Measurements from ENCODE around the gene UBE2D2.

Gene UBE2D2

GRCh38 chr5:139654871-139655491 lies 93.8 kb downstream of the UBE2D2 start:
- no peak for TF ChIP-seq ZNF70 (CRISPR knock-in tag; IDR thresholded peaks at IDR 0.05)
- no peak for TF ChIP-seq RARB (CRISPR knock-in tag; IDR thresholded peaks at IDR 0.05)
- TF ChIP-seq, protein P1, sequence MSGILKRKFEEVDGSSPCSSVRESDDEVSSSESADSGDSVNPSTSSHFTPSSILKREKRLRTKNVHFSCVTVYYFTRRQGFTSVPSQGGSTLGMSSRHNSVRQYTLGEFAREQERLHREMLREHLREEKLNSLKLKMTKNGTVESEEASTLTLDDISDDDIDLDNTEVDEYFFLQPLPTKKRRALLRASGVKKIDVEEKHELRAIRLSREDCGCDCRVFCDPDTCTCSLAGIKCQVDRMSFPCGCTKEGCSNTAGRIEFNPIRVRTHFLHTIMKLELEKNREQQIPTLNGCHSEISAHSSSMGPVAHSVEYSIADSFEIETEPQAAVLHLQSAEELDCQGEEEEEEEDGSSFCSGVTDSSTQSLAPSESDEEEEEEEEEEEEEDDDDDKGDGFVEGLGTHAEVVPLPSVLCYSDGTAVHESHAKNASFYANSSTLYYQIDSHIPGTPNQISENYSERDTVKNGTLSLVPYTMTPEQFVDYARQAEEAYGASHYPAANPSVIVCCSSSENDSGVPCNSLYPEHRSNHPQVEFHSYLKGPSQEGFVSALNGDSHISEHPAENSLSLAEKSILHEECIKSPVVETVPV (CRISPR knock-in tag; IDR thresholded peaks at IDR 0.05), result no peak
- no peak for TF ChIP-seq ZFP30 (CRISPR knock-in tag; IDR thresholded peaks at IDR 0.05)
- TF ChIP-seq, protein P2, sequence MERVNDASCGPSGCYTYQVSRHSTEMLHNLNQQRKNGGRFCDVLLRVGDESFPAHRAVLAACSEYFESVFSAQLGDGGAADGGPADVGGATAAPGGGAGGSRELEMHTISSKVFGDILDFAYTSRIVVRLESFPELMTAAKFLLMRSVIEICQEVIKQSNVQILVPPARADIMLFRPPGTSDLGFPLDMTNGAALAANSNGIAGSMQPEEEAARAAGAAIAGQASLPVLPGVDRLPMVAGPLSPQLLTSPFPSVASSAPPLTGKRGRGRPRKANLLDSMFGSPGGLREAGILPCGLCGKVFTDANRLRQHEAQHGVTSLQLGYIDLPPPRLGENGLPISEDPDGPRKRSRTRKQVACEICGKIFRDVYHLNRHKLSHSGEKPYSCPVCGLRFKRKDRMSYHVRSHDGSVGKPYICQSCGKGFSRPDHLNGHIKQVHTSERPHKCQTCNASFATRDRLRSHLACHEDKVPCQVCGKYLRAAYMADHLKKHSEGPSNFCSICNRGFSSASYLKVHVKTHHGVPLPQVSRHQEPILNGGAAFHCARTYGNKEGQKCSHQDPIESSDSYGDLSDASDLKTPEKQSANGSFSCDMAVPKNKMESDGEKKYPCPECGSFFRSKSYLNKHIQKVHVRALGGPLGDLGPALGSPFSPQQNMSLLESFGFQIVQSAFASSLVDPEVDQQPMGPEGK (CRISPR knock-in tag; IDR thresholded peaks at IDR 0.05; ENCODE audit: borderline replicate concordance), result no peak
- TF ChIP-seq, protein P3, sequence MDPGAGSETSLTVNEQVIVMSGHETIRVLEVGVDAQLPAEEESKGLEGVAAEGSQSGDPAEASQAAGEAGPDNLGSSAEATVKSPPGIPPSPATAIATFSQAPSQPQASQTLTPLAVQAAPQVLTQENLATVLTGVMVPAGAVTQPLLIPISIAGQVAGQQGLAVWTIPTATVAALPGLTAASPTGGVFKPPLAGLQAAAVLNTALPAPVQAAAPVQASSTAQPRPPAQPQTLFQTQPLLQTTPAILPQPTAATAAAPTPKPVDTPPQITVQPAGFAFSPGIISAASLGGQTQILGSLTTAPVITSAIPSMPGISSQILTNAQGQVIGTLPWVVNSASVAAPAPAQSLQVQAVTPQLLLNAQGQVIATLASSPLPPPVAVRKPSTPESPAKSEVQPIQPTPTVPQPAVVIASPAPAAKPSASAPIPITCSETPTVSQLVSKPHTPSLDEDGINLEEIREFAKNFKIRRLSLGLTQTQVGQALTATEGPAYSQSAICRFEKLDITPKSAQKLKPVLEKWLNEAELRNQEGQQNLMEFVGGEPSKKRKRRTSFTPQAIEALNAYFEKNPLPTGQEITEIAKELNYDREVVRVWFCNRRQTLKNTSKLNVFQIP (CRISPR knock-in tag; IDR thresholded peaks at IDR 0.05; ENCODE audit: borderline replicate concordance, low read depth), result no peak
- no peak for TF ChIP-seq PPARA (CRISPR knock-in tag; IDR thresholded peaks at IDR 0.05; ENCODE audit: borderline replicate concordance)
- no peak for ATAC-seq

GRCh38 chr5:139655727-139656271 lies 94.7 kb downstream of the UBE2D2 start:
- ATAC-seq, result peak; percentile 14
- TF ChIP-seq ZFP3 (CRISPR knock-in tag; IDR thresholded peaks at IDR 0.05) (0 out of 2 replicates have a peak, but pooled peaks have one; percentile 22), CSDC2 (CRISPR knock-in tag; IDR thresholded peaks at IDR 0.05) (no peak), GLIS3 (CRISPR knock-in tag; IDR thresholded peaks at IDR 0.05) (no peak), RARB (CRISPR knock-in tag; IDR thresholded peaks at IDR 0.05) (no peak), SNAI2 (CRISPR knock-in tag; IDR thresholded peaks at IDR 0.05) (no peak), PPARA (CRISPR knock-in tag; IDR thresholded peaks at IDR 0.05; ENCODE audit: borderline replicate concordance) (no peak), ZC3H10 (CRISPR knock-in tag; IDR thresholded peaks at IDR 0.05) (no peak)
- TF ChIP-seq, protein P1 (CRISPR knock-in tag; IDR thresholded peaks at IDR 0.05), result no peak
- TF ChIP-seq, protein P2 (CRISPR knock-in tag; IDR thresholded peaks at IDR 0.05; ENCODE audit: borderline replicate concordance), result peak; percentile 35; the same call in 1 of the 2 replicates

DNA sequence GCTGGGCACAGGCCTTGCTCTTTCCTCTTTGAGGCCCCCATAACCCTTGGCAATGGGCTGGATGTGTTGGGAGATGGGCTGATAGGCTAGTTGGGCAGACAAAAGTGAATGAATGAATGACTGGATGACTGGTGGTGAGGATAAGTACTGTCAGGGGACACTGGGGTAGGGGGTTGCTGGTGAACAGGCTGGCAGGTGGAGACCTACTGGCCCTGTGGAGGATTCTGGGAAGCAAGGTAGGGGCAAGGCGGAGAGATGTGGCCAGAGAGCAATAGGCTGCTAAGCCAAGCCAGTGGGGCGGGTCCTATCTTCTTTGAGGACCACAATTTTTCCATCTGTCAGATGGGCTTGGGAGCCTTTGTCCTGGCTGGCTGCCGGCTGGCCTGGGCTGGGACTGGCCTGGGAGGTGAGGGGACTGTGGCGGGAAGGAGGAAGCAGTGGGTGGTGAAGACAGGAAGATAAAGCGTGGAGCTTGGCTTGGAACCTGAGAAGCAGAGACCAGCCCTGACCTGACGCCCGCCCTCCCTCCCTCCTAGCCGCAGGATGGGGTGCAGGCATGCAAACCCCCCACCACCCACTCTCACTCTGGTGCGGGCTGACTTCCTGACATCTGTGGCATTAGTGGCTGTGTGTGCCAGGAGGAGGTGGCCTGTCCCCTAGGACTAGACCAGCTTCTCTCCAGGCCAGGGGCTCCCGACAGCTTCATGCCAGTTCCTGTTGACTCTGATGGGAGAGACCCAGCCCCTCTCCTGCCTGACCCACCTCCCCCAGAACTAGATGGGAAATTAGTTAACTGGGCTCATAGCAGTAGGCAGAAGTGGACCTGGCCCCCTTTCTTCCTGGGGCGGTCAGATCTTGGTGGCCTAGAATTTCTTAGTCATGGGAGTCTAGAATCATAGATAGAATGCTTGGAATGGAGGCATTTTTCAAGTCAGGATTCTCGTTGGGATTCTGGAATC lies 96.5 kb downstream of the UBE2D2 start:
- no peak; the same call in 2 of the 3 replicates for ATAC-seq
- TF ChIP-seq, protein P3 (CRISPR knock-in tag; IDR thresholded peaks at IDR 0.05; ENCODE audit: borderline replicate concordance, low read depth), result no peak
- TF ChIP-seq, protein P4, sequence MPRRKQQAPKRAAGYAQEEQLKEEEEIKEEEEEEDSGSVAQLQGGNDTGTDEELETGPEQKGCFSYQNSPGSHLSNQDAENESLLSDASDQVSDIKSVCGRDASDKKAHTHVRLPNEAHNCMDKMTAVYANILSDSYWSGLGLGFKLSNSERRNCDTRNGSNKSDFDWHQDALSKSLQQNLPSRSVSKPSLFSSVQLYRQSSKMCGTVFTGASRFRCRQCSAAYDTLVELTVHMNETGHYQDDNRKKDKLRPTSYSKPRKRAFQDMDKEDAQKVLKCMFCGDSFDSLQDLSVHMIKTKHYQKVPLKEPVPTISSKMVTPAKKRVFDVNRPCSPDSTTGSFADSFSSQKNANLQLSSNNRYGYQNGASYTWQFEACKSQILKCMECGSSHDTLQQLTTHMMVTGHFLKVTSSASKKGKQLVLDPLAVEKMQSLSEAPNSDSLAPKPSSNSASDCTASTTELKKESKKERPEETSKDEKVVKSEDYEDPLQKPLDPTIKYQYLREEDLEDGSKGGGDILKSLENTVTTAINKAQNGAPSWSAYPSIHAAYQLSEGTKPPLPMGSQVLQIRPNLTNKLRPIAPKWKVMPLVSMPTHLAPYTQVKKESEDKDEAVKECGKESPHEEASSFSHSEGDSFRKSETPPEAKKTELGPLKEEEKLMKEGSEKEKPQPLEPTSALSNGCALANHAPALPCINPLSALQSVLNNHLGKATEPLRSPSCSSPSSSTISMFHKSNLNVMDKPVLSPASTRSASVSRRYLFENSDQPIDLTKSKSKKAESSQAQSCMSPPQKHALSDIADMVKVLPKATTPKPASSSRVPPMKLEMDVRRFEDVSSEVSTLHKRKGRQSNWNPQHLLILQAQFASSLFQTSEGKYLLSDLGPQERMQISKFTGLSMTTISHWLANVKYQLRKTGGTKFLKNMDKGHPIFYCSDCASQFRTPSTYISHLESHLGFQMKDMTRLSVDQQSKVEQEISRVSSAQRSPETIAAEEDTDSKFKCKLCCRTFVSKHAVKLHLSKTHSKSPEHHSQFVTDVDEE (CRISPR knock-in tag; IDR thresholded peaks at IDR 0.05), result no peak

Data from SK-N-SH treated with all-trans-retinoic acid at 6 μM for 48 hours (cell line).